ENCODE measurements around the gene ZNF487.

The ZNF487 gene

GRCh38 chr10:43409385-43410109 is 27.4 kb upstream of the ZNF487 start:
- no peak for TF ChIP-seq CTCF (conservative IDR thresholded peaks at IDR 0.05; ENCODE audit: control insufficient read depth, insufficient read depth, low read depth, low read length)
- peak overlapping the region; percentile 67 for H3K4me3 ChIP-seq (ENCODE audit: control insufficient read depth, low read depth, low read length)
- peak; percentile 29 for DNase-seq (ENCODE audit: low read depth)

- no peak for TF ChIP-seq CTCF (conservative IDR thresholded peaks at IDR 0.05; ENCODE audit: control insufficient read depth, insufficient read depth, low read depth, low read length)
- DNase-seq (ENCODE audit: low read depth): no peak
- H3K4me3 ChIP-seq (ENCODE audit: control insufficient read depth, low read depth, low read length): no peak overlapping the region
Measured at GRCh38 chr10:43410345-43410744, 26.6 kb upstream of the ZNF487 start.

- no peak for DNase-seq (ENCODE audit: low read depth)
- no peak for TF ChIP-seq CTCF (conservative IDR thresholded peaks at IDR 0.05; ENCODE audit: control insufficient read depth, insufficient read depth, low read depth, low read length)
Measured at GRCh38 chr10:43411536-43411935, 25.4 kb upstream of the ZNF487 start.

GRCh38 chr10:43415544-43415943 is 21.4 kb upstream of the ZNF487 start:
- H3K4me3 ChIP-seq (ENCODE audit: control insufficient read depth, low read depth, low read length): no peak overlapping the region
- no peak for DNase-seq (ENCODE audit: low read depth)
- TF ChIP-seq CTCF (conservative IDR thresholded peaks at IDR 0.05; ENCODE audit: control insufficient read depth, insufficient read depth, low read depth, low read length): no peak

More at GRCh38 chr10:43411536-43411935, 25.4 kb upstream of the ZNF487 start:
- no peak overlapping the region for H3K4me3 ChIP-seq (ENCODE audit: control insufficient read depth, low read depth, low read length)

GRCh38 chr10:43417950-43418768 is 18.8 kb upstream of the ZNF487 start:
- no peak overlapping the region for H3K4me3 ChIP-seq (ENCODE audit: control insufficient read depth, low read depth, low read length)
- no peak for DNase-seq (ENCODE audit: low read depth)

GRCh38 chr10:43419997-43420368 is 16.9 kb upstream of the ZNF487 start:
- peak overlapping the region; percentile 37 for H3K4me3 ChIP-seq (ENCODE audit: control insufficient read depth, low read depth, low read length)
- TF ChIP-seq CTCF (conservative IDR thresholded peaks at IDR 0.05; ENCODE audit: control insufficient read depth, insufficient read depth, low read depth, low read length): no peak
- no peak for DNase-seq (ENCODE audit: low read depth)

More at GRCh38 chr10:43417950-43418768, 18.8 kb upstream of the ZNF487 start:
- no peak for TF ChIP-seq CTCF (conservative IDR thresholded peaks at IDR 0.05; ENCODE audit: control insufficient read depth, insufficient read depth, low read depth, low read length)
